Coronary artery (tissue), 2 donors: ENCODE data around the gene VEZF1.
"Not testable (repeated sequence)": the region's sequence is repeated elsewhere in the genome, so short reads cannot be mapped to it uniquely, and the experiment has no call there.

Experiments used
- DNase-seq: peaks from one replicate; pipeline ENCODE4 v3.0.0-alpha.2; 2017; ENCODE audit warnings: low spot score
- H3K27ac ChIP-seq, 2 donors: fragments of 200-600 bp; sonication (generic); one replicate each; pipeline ENCODE4 v1.5.1; 2016 to 2019
- H3K4me3 ChIP-seq: fragments of 200-600 bp; sonication (generic); 2 replicates; pipeline ENCODE4 v1.5.1; 2016; ENCODE audit warnings: mild to moderate bottlenecking, moderate library complexity
- CTCF ChIP-seq: fragments of 200-600 bp; sonication (generic); IDR thresholded peaks from one replicate; pipeline ENCODE4 v1.5.1; 2019; ENCODE audit warnings: antibody characterized with exemption

The VEZF1 gene

GRCh38 chr17:57983446-57983845 is 4.6 kb downstream of the VEZF1 start:
- no peak overlapping the region for H3K27ac ChIP-seq
- TF ChIP-seq CTCF: no peak
- DNase-seq: no peak
- H3K4me3 ChIP-seq: no peak overlapping the region

GRCh38 chr17:57982452-57983170 is 5.4 kb downstream of the VEZF1 start:
- no peak for DNase-seq
- H3K4me3 ChIP-seq: peak overlapping the region; percentile 29
- H3K27ac ChIP-seq: no peak overlapping the region
- no peak for TF ChIP-seq CTCF

- TF ChIP-seq CTCF: no peak
- DNase-seq: no peak
- no peak overlapping the region for H3K27ac ChIP-seq
- H3K4me3 ChIP-seq: no peak overlapping the region
Measured at GRCh38 chr17:57980522-57980921, 7.5 kb downstream of the VEZF1 start.

- Histone ChIP-seq H3K4me3 (no peak overlapping the region), H3K27ac (no peak overlapping the region)
- DNase-seq: no peak
- no peak for TF ChIP-seq CTCF
Measured at GRCh38 chr17:57979076-57979475, 9.0 kb downstream of the VEZF1 start.

- no peak overlapping the region for H3K27ac ChIP-seq
- TF ChIP-seq CTCF: no peak
- DNase-seq: no peak
- H3K4me3 ChIP-seq: no peak overlapping the region
Measured at GRCh38 chr17:57976594-57976993, 11.5 kb downstream of the VEZF1 start.

GRCh38 chr17:57975044-57975443 is 13.0 kb downstream of the VEZF1 start:
- no peak for TF ChIP-seq CTCF
- no peak overlapping the region for H3K4me3 ChIP-seq
- no peak for DNase-seq
- H3K27ac ChIP-seq: peak overlapping the region in 1 of 2 donors; percentile 7

GRCh38 chr17:57974053-57974824 is 13.8 kb downstream of the VEZF1 start:
- not testable (repeated sequence) for H3K4me3 ChIP-seq, DNase-seq
- H3K27ac ChIP-seq: peak overlapping the region in 1 of 2 donors; percentile 43
